Fibroblast of skin of back (primary cell): ENCODE results near the gene ARHGAP40.

Experiments
- DNase-seq: peaks from one replicate; pipeline ENCODE4 v3.0.0-alpha.2; 2013

Gene ARHGAP40

GRCh38 chr20:38620441-38620840, 18.8 kb downstream of the ARHGAP40 start:
- no peak for DNase-seq

GRCh38 chr20:38623061-38623460, 21.5 kb downstream of the ARHGAP40 start:
- DNase-seq, result no peak

- no peak for DNase-seq
Measured at GRCh38 chr20:38624084-38624483, 22.5 kb downstream of the ARHGAP40 start.

- no peak for DNase-seq
Measured at GRCh38 chr20:38625896-38626295, 24.3 kb downstream of the ARHGAP40 start.

- no peak for DNase-seq
Measured at GRCh38 chr20:38626921-38627659, 25.5 kb downstream of the ARHGAP40 start.

GRCh38 chr20:38628580-38629470, 27.2 kb downstream of the ARHGAP40 start:
- no peak for DNase-seq

- no peak for DNase-seq
Measured at GRCh38 chr20:38629979-38630378, 28.4 kb downstream of the ARHGAP40 start.

GRCh38 chr20:38630727-38631126, 29.1 kb downstream of the ARHGAP40 start:
- DNase-seq, result no peak

GRCh38 chr20:38631155-38632022, 29.8 kb downstream of the ARHGAP40 start:
- DNase-seq, result no peak

- peak; percentile 38 for DNase-seq
Measured at GRCh38 chr20:38633577-38634093, 32.0 kb downstream of the ARHGAP40 start.

GRCh38 chr20:38635721-38636288, 34.2 kb downstream of the ARHGAP40 start:
- DNase-seq, result peak; percentile 21

- no peak for DNase-seq
Measured at GRCh38 chr20:38640521-38640920, 38.9 kb downstream of the ARHGAP40 start.

- no peak for DNase-seq
Measured at GRCh38 chr20:38642498-38642897, 40.9 kb downstream of the ARHGAP40 start.

GRCh38 chr20:38644588-38645260, 43.1 kb downstream of the ARHGAP40 start:
- no peak for DNase-seq

GRCh38 chr20:38645351-38645750, 43.7 kb downstream of the ARHGAP40 start:
- no peak for DNase-seq

GRCh38 chr20:38645980-38646858, 44.6 kb downstream of the ARHGAP40 start:
- DNase-seq, result peak; percentile 59

GRCh38 chr20:38649275-38649891, 47.8 kb downstream of the ARHGAP40 start:
- DNase-seq, result peak; percentile 17

- no peak for DNase-seq
Measured at GRCh38 chr20:38650010-38650409, 48.4 kb downstream of the ARHGAP40 start.

- DNase-seq, result no peak
Measured at GRCh38 chr20:38651154-38651553, 49.5 kb downstream of the ARHGAP40 start.

- DNase-seq, result no peak
Measured at GRCh38 chr20:38651562-38651961, 50.0 kb downstream of the ARHGAP40 start.
